GM20431 (cell line): ENCODE results near the gene URAD.

ENCODE experiments used
- in situ Hi-C: fragments of 300-500 bp; cut with MseI, MboI; formaldehyde crosslinking; loops from one replicate; pipeline ENCODE4 v1.15.0; 2020; ENCODE audit warnings: low sequenced_read_pairs; ENCODE audit not compliant: unreplicated experiment

Gene URAD

DNA sequence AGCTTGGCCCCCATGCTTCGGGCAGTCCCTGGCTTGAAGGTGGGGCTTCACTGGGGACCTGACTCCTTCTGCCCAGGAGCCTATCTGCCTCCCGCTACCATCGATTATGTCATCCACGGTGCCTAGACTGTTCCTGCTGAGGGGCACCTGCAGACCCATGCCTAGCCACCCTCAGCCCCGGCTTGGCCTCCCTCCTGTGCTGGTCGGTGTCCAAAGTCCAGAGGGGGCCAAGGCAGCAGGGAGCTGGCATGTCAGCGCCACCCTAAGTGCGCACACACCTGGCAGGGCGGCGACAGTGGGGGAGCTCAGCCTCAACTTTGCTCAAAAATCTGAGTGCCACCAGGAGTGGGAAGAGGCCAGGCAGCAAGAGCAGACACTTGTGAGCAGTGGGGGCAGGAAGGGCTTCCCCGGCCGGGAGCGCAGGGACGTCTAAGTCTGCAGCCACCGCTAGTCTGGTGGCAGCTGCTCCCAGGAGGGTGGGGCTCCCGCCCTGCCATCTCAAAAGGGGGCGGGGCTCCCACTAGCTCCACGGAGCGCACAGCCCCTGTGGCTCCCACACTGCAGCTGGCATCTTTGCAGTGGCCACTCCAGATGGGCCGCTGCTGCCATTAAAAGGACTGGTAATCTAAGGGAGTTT, 13.5 kb upstream of the URAD start:
- in situ Hi-C loops: no loop called here

DNA sequence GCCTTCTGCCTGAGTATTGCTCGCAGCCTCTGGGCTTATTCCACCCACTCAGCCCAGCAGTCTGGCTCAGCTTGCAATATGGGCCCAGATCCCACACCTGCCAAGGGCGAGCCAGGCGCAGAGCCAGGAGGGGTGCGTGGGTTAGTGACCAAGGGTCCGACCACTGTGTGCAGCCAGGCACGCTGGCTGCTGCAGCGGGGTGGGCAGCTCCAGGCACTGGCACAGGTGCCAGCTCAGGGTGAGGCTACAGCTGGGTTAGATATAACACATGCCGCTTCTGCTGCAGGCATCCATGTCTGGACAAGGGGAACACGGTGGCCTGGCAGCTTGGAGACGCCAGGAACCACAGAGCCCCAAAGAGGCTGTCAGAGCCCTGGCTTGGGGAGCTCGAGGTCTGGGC, 12.6 kb upstream of the URAD start:
- in situ Hi-C loops: no loop called here

DNA sequence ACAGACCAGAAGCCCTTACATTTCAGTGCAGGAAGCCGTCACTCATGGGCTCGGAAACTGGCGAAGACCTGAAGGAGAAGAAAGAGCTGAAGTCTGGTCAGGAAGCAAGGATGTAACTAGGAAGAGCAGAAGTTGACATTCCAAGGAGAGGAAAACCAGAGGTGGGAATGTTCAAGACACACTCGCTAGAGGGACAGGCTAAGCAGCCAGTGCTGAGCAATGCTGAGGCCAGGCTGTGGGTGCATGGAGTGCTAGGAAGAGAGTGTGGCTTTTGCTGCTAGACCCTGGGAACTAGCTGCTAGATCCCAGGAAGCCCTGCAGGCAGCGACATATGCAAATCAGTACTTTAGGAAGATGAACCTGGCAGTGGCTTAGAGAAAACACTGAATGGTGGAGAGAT, 12.1 kb upstream of the URAD start:
- in situ Hi-C loops: no loop called here

DNA sequence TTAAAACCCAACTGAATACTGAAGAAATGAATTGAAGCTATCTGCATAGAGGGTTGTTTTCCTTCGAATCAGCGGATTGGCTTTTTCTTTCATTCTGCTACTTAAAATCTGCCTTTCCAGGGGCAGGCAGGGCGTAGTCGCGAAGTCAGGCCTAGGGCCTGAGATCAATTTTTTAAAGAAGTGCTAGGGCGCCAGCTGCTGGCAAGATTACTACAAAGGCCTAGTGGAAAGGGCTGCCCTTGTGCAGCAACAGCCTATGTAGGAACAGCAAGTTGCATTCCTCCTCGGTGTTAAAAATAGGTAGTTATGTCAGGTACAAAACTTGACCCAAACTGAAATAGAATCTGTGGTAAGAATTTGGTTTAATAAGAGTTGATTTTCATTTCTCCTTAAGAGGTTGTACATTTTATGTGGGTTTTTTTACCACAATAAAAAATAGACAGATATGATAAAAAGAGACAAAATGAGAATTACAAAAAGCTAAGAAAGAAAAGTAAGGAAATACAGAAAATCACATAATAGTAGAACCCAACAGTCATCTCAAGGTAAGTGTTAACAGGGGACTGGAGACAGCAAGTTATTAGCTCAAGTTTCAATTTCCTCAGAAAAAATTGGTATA, 9.5 kb upstream of the URAD start:
- in situ Hi-C loops: loop anchor here (25.0 kb wide), 1 partner anchor 1036 kb away; no protein-coding TSS in a partner anchor

DNA sequence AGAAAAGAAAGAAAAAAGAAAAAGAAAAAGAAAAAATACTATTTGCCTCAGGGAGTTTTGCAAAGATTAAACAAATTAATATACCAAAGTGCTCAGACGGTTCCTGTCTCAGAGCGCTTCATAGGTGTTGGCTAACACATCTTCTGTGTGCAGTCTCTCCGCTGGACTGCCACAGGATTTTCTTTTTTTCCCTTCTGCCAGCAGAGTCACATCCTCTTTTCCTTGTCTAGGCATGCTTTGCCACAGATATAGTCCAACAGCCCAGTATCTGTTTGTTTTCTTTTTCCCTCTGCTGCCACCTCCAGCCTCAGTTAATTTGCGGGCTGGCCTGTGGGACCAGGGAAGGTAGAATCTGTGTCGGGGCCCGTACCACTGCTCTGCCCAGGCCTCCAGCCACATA, 3.4 kb upstream of the URAD start:
- in situ Hi-C loops: loop anchor here (25.0 kb wide), 1 partner anchor 1030 kb away; no protein-coding TSS in a partner anchor

DNA sequence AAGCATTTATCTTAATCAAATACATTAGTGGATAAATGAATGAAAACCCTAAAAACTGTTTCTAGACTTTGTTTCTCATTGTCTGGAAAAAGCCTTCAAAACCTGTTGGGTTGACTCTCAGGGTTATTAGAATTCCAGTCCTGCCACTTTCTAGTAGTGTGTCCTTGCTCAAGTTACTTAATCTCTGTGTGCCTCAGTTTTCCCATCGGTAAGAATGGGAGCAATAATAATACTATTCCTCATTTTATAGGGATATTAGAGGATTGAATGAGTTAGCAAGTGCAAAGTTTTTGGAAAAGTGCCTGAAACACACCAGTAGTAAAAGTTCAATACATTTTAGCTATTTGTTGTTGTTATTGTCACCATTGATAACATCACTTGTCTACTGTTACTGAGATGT, 2.9 kb downstream of the URAD start:
- in situ Hi-C loops: loop anchor here (10.0 to 25.0 kb wide), 2 partner anchors 611 to 1023 kb away; no protein-coding TSS in a partner anchor

DNA sequence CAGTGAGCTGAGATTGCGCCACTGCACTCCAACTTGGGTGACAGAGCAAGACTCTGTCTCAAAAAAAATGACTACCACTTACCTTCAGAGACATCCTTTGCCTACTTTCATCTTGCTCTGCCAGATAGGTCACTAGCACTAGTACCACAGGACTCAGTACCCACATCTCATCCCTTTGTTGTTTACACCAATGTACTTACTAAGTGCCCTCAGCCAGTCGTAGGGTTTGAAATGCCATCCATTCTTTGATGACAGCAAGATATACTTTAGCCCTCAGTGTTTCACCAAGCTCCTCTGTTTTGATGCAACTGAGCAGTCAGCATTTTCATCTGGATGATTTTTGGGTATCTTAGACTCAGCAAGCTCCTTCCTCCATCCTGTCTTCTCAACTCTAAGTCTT, 6.1 kb downstream of the URAD start:
- in situ Hi-C loops: loop anchor here (10.0 to 25.0 kb wide), 2 partner anchors 608 to 1020 kb away; no protein-coding TSS in a partner anchor

DNA sequence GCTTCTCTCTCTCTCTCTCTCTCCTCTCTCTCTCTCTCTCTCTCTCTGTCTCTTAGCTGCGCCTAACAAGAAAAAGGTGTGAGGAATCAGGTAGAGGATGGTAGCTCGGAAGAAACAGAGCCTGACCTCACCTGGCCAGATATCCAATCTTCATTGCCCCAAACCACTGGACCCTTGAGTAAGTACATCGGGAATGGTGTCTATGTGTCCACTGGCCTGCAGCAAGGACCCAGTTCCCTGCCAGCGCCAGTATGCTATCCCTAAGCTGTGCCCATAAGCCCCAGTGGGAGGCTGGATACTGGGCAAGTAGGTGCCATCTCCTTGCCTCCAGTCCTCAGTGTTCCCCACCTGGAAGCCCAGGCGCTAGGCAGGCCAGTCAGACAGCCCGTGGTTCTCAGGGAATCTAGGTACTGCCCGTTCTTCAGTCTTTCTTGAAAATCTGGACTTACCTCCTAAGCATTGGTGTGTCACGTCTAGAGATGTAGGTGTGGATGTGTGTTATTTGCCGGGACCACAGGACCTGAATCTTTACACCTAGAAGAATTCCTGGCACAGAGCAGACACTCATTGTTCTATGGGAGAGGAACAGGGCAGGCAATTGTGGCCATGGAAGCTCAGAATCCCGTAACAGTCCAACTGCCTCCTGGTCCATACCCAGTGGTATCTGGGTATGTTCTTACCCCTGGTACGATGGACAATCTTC, 7.3 kb downstream of the URAD start:
- in situ Hi-C loops: loop anchor here (10.0 to 25.0 kb wide), 2 partner anchors 606 to 1019 kb away; no protein-coding TSS in a partner anchor

DNA sequence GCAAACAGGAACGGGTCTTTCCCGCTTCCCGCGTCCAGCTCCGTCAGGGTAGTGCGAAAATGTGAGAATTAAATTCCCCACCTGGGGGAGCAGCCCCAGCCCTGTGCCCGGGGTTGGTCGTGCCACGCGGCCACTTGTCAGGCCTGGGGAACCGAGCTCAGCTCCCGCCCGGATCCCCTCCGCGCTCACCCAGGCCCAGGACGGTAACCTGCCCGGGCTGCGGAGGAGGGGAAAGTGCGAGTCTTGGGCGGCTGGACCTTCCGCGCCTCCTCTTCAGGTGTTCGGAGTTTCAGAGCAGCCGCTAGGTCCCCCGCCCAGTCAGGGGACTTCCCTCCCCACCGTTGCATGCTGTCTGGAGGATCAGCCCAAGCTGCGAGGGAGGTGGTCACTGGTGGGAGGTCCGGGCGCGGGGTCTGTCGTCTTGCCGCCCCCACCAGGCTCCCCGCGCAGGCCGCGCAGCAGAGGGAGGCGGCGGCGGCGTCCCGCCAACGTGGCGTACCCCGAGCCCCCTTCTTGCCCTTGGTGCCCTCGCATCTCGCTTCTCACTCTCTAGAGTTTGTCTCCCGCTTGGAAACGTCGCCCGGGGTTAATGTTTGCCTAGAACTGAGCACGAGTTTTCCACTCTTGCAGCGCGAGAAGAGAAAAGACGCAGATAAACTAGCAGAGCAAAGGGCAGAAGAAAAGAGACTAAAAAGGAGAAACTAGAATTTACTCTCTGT, 8.1 kb downstream of the URAD start:
- in situ Hi-C loops: loop anchor here (10.0 to 25.0 kb wide), 2 partner anchors 606 to 1018 kb away; no protein-coding TSS in a partner anchor

DNA sequence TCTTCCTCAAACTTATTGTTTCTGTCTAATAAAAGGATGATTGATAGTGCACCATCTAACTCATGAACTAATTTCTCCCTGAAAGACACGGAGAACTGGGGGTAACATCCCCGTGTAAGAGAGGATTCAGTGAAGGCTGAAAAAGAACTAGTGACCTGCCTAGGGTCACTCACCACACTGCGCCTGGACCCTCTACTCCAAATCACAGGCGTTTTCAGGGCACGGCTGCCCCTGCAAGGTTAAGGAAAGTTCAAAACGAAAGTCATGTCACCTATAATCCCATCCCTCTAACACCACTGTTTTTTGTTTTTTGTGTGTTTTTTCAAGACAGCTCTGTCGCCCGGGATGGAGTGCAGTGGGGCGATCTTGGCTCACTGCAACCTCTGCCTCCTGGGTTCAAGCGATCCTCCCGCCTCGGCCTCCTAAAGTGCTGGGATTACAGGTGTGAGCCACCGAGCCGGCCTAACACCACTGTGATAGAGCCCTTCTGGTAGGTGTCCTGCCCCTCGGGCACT, 8.7 kb downstream of the URAD start:
- in situ Hi-C loops: loop anchor here (10.0 to 25.0 kb wide), 2 partner anchors 605 to 1018 kb away; no protein-coding TSS in a partner anchor

DNA sequence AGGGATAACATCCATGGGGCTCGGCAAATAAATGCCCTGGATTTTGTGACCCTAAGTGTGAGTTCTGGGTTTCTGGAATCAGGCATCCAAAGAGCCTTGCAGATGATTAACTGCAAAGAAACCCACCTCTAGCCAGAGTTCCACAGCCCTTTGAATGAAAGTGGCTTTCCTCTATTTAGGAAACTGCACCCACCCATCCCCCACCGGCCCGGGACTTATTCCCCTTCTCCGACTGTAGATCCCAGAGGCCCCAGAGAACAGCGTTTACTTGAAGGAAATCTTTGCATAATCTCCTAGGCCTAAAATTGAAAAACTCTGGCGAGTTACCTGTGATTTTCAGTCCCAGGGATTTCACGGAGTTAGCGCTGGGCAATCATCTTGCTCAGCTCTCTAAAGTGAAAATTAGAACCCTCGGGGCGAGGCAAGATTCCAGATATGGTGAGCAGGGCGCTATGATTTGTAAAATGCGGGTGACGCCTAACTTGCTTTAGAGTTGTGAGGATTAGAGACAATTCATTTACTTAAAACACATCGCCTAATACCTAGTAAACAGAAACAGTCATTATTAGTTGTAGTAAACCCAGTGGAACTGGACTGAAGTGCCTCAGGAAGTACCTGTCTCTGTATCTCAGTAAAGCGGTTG, 9.4 kb downstream of the URAD start:
- in situ Hi-C loops: loop anchor here (25.0 kb wide), 1 partner anchor 1017 kb away; no protein-coding TSS in a partner anchor

DNA sequence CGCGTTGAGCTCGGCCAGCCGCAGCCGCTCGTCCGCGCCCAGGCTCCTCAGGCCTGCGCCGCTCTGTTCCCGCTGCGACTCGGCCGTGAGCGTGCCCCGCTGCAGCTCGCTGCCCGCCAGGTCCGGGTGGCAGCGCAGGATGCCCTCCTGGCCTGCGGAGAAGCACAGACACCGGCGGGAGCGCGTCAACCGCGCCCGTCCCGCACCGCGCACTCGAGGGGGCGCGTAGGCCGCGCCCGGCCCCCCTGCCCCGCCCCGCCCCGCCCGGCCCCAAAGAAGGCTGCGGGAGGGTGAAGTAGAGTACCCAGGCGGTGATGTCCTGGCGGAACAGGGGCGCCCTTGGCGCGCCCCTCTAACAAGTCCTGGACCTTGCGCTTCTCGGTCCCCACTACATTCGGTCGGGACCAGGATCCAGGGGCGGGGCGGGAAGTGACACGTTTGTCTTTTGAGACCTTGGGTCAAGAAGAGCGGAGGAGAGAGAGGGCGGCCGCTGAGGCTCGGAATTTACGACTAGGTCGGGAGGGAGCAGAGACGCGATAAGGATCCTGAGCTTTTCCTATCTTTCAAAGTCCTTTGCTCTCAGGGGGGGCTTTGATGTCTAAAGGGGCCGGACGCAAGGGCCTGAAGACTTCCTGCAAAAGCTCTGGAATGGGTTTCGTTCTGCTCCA, 10.1 kb downstream of the URAD start:
- in situ Hi-C loops: loop anchor here (25.0 kb wide), 1 partner anchor 1016 kb away; no protein-coding TSS in a partner anchor

DNA sequence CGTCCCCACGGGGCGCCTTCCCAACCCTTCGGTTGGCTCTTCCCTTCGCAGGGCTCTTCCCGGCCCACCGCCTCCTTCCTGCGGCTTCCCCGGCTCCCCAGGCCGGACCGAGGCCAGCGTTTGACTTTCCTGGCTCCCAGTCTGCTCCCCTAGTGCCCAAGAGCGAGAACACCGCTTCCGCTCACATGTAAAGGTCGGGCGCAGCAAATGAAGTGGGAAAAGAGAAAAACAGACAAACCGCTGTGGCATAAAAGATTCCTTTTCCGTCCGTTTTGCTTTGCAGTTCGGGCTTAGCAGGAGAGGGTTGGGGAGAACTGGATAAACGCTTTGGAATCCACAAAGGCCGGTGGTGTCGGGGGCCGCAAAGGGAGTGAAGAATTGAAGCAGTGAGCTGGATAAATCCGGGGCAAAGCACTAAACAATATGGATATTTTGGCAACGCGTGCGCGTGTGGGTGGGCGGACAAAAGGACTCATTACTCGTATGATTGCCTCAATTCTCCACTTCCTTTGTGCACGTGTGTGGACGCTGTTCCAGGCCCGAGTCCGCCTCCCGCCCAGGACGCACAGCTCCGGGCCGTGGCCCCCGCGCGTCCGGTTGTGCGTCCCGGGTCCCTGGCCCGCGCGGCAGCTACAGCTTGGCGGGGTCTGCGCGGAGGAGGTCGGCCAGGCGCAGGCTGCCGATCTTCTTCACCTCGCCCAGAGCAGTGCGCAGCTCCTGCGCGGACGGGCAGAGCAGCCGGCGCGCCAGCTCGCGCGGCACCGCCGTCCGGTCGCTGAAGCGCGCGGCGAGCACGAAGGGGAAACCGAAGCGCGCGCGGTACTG, 10.8 kb downstream of the URAD start:
- in situ Hi-C loops: loop anchor here (25.0 kb wide), 1 partner anchor 1015 kb away; no protein-coding TSS in a partner anchor

DNA sequence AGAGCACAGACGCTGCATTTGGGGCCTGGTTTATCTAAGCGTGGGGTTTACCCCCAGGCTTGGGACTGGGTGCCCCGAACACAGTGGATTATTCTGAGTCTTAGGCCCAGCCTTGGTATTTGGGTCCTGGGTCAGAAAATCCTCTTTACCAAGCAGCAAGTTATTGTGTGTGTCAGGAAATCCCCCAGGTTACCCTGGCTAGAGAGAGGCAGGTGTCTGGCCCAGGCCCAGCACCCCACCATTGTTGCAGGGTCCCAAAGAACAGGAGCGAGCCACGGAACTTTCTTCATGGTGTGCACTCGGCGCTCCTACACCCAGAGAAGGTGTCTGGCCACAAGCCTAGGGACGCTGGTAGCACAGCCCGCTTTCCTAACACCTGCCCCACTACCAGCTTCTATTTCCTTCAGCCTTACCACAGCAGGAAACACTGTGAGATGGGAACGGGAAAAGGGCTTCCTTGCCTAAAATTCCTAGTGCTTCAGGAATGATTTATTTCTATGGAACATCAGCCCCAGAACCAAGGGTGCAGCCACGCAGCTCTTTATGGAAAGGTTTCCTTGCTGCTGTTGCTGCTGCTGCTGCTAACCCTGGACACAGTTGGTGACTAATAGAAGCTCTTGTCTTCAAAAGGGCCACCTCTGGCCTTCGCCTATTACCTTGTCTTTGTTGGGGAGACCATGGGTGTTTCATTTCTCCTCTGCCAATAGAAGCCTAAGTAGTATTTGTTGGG, 12.0 kb downstream of the URAD start:
- in situ Hi-C loops: loop anchor here (25.0 kb wide), 1 partner anchor 1014 kb away; no protein-coding TSS in a partner anchor

DNA sequence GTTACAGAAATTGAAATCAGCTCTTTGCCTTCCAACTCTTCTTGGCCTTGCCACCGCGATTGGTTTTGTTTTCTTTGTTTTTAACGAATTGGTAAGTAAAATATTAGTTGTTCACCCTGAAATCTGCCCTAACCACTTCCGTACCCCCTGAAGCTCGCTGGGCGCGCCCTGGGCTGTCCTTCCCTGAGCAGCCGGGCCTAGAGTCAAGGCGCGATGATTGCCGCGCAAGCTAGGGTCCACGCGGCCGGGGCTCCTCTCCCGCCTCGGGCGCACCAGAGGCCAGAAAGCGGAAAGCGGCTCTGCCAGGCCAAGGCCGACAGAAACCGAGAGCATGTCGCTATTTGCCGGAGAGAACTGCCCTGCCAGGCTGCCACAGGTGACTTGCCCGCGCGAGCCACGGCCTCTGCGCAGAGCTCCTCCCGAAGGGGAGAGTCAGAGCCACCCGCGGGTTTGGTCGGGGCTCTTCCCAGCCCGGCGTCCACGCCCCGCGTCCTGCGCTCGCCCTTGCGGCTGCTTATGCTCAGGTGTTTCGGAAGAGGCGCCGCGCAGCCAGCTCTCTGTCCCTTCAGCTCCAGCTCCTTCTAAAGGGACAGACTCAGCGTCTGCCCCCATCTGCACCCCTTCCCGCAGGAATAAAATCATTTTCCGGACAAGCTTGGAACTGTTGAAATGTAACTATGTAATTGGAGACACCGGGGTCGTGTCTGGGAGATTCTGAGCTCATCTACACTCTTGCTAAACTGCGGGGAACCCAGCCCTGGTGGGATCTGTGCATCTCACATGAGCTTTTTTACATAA, 12.7 kb downstream of the URAD start:
- in situ Hi-C loops: loop anchor here (25.0 kb wide), 1 partner anchor 1013 kb away; no protein-coding TSS in a partner anchor

DNA sequence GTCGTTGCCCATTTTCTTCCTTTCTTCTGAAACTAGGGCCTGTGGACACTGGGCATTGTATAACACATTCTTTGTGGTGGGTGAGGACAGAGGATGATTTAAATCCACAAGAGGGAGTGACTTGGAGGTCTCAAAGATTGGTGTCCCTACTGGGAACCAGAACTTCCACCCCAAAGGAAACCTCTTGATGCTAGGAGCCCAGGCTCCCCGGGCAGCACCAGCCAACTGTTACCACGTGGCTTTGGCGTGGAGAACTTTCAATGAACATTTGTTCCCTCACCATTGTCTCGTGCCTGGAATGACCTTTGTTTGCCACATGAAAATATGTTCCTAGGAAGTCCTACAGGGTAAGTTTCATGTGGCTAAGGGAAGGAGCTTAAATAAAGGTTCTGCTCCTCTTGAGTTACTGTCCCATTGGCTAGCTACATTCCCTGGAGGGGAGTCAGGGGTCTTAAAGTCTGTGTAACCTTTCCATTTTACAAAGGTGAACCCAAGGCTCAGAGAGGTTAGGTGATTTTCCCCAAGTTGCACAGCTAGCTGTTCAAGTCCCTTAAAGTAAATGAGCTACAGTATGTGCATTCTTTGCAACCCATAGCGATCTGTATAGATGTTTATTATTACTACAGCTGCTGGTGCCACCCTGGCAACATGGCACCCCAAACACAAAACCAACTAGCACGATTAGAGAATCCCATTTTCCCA, 14.4 kb downstream of the URAD start:
- in situ Hi-C loops: loop anchor here (25.0 kb wide), 2 partner anchors 137 to 437 kb away; no protein-coding TSS in a partner anchor
